ENCODE measurements around the gene NAT14.

The NAT14 gene

DNA sequence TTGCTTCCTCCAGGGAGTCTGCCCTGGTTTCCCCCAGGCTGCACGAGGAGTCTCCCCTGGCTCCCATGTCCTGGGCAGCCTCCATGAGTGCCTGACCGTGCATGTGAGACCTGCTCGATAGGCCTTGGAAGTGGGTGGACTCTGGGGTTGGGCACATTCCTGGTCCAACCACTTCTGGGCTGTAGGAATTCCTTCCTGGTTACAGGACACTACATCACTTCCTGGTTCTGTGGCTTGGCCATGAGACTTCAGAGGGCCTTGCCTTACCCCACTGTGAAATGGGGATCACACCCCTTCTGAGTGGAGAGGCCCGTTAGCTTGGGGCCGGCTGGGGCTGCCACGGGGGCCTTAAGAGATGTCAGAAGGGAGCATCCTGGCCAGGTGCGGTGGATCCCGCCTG, 12.5 kb upstream of the NAT14 start:
- no peak for DNase-seq

DNA sequence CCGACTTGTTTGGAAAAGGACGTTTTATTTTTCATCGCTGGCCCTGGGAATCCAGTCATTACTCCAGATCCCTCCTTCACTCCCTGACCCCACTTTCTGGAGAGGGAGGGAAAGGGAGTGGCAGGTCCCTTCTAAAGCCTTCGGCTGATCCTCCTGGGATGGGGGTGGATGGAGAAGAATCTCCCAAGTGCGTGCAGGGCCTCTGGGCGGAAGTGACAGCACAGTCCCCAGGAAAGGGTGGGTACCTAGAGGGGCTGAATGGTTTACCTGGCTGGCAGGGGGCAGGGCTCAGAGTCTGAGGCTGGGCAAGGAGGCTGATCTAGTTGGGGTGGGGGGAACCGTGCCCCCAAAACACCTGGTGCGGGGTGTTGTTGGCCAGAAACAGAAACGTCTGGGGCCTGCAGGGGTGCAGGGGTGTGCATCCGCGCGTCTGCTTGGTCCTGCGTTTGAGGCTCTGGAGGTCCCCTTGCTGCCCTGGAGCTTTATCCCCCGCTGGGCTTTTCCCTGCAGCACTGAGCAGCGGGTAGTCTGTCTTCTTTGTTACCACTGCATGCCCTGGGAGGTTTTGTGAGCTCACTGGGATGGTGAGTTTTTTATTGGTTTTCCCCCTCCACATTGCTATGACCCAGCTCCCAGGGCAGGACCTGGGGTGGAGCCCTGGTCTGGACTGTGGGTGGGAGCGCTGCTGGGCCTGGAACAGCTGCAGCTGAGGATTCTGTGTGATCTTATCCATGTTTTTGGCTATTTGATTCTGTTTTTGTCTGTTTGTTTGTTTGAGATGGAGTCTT, 11.6 kb upstream of the NAT14 start:
- DNase-seq: no peak

DNA sequence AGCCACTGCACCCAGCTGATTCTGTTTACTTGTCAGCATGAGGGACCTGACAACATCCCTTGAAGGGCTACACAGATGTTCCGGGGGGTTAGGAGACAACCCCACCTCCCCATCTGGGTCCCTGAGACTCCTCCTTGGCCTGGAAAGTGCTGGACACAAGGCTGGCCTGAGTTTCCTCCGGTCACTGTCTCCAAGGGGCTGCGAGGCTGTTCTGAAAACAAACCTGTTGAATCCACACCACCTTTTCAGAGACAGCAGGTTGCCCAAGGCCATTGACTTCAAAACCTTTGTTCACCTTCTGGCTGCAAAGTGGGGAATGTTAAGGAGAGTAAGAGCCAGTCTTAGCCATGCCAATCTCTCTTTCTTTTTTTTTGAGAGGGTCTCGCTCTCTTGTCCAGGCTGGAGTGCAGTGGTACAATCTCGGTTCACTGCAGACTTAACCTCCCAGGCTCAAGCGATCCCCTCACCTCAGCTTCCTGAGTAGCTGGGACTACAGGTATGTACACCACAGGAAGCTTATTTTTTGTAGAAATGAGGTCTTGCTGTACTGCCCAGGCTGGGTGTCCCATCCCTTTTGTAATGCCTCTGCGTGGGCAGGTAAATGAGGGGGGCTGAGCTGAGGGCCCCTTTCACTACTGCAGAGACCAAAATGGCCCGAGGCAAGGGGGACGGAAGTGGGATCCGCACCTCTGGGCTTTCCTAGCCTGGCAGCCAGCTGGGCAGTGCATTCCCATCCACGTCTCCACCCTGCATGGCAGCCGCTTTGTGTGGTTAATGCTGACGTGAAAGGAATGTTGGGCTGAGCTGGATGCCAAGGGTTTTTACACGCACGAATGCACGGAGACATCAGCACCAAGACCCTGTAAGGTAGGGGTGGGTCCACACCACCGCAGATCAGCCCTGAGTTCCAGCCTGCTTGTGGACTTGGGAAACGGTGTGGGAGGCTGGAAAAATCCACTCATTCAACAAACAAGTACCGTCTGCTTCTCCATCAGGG, 10.4 kb upstream of the NAT14 start:
- no peak for DNase-seq

DNA sequence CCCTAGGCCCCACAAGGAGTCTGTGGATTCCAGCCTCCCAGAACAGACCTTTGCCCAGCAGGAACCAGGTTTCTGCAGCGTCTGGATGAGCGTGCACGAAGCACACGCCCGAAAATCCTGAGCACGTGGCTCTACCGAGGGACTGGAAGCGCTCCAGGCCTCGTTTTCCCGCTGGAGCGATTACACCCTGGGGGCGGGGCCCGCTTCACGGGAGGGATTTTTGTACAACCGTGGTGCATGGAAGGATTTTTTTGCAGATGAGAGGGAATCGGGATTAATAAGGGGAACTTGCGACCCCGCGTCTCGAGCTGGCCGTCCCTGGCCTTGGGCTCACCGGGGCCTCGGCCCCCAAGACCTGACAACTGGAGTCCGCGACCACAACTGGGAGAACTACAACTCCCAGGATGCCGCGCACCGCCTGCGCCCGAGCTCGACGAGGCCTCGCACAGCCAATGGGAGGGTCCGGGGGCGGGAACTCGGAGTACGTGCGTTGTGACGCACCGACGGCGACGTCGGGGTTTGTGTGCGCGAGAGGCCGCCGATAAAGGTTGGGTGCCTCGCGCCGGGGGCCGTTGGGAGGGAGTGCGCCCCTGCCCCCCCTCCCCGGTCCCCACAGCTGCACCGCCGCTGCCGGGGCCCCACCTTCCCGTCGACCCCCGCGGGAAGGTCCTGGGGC, 8.8 kb upstream of the NAT14 start, which contains the start of gene ZNF628:
Gene ZNF628 (plus strand): TSS at position 518 of the 676 bp plus-strand sequence. CDS start 3,294 bp downstream, outside the sequence.
- no peak for DNase-seq

DNA sequence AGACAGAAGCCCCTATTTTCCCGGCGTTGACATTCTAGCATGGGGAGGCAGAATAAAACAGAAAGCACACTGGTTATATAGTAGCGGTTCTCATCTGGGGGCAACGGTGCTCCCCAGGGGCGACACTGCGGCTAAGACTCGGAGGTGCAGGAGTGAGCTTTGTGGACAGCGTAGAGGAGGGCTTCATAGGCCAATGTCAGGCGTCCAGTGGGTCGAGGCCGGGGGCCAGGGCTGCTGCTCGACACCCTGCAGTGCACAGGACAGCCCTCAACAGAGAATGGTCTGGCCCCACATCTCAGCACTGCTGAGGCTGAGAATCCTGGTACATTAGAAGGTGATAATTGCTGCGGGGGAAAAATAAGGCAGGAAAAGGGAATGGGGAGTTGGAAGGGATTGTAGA, 7.1 kb upstream of the NAT14 start:
- no peak for DNase-seq

DNA sequence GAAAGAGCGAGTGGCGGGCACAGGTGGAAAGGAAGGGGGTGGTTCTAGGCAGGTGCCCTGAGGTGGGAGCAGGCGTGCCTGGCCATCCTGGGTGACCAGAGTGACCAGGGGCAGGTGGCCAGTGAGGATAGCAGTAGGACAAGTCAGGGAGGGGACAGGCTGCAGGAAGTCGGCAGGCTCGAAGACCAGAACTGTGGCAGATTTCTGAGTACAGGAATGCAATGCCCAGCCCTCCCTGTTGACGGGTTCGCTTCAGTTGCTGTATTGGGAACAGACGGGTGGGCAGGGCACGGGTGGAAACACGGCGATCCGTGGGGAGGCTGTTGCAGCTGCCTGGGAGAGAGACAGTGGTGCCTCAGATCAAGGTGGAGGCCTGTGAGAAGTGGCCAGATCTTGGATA, 6.6 kb upstream of the NAT14 start:
- no peak for DNase-seq

DNA sequence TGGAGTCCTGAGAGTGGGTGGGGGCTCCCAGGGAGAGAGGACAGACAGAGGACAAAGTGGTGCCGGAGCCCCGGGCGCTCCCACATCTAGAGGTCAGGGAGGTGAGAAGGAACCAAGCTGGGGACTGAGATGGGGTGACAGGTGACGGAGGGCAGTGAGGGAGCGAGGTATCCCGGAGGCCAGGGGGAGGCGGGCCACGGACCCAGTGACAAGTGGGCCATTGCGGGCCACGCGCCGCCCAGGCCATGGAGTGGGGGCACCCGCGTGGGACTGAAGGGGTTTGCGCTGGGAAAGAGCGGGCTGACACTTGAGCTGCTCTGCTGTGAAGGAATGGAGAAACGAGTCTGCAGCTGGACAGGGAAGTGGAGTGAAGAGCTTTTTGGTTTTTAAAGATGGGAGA, 5.9 kb upstream of the NAT14 start:
- no peak for DNase-seq

DNA sequence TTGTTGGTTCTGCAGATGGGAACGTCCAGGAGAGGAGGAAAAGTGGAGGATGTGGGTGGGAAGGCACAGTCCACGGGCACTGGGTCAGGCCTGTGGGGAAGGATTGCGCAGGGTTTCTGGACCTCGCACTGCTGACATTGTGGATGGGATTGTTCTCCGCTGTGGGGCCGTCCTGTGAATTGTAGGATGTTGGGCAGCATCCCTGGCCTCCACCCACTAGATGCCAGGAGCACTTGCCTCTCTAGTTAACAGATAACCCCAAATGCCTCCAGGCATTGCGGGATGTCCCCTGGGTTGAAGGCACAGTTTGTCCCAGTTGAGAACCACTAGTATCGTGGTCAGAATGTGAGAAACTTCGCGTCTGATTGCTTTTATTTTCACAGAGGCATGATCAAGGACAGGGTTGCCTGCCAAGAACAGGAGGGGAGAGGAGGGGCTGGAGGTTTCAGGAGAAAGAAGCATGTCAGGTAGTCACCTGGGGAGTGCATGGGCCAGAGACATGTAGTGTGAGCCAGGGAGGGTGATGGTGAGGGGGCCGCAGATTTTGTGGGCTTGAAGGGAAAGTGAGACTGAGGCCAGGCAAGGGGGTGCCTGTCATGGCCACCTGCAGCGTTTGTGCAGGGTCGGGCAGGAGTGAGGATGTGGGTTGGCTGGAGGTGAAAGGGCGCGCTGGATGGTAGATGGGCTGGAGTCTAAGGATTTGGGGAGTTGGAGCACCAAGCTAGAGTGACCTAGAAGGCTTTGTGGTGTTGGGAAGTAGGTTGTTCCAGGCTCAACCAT, 5.3 kb upstream of the NAT14 start:
- no peak for DNase-seq

DNA sequence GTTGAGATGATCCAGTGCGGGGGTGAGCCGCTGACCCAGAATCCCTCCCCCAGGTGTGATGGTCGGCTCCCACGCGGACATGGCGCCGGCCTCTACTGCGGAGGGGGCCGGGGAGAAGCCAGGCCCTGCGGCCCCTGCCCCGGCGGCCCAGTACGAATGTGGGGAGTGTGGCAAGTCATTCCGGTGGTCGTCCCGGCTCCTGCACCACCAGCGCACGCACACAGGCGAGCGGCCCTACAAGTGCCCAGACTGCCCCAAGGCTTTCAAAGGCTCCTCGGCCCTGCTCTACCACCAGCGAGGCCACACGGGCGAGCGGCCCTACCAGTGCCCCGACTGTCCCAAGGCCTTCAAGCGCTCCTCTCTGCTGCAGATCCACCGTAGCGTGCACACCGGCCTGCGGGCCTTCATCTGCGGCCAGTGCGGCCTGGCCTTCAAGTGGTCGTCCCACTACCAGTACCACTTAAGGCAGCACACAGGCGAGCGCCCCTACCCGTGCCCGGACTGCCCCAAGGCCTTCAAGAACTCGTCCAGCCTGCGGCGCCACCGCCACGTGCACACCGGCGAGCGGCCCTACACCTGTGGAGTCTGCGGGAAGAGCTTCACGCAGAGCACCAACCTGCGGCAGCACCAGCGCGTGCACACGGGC, 3.7 kb upstream of the NAT14 start:
- DNase-seq: no peak

DNA sequence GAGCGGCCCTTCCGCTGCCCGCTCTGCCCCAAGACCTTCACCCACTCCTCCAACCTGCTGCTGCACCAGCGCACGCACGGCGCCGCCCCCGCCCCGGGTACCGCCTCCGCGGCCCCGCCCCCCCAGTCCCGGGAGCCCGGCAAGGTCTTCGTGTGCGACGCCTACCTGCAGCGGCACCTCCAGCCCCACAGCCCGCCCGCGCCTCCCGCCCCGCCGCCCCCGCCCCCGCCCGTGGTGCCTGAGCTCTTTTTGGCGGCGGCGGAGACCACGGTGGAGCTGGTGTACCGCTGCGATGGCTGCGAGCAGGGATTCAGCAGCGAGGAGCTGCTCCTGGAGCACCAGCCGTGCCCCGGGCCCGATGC, 3.2 kb upstream of the NAT14 start:
- DNase-seq: no peak

DNA sequence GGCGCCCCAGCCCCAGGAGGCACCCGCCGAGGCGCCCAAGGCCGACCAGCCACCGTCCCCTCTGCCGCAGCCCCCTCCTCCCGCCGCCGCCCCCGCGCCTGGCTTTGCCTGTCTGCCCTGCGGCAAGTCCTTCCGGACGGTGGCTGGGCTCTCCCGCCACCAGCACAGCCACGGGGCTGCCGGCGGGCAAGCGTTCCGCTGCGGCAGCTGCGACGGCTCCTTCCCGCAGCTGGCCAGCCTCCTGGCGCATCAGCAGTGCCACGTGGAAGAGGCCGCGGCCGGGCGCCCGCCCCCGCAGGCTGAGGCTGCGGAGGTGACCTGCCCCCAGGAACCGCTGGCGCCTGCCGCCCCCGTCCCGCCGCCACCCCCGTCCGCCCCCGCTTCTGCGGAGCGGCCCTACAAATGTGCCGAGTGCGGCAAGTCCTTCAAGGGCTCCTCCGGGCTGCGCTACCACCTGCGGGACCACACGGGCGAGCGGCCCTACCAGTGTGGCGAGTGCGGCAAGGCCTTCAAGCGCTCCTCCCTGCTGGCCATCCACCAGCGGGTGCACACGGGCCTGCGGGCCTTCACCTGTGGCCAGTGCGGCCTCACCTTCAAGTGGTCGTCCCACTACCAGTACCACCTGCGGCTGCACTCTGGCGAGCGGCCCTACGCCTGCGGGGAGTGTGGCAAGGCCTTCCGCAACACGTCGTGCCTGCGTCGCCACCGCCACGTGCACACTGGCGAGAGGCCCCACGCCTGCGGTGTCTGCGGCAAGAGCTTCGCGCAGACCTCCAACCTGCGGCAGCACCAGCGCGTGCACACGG, 2.6 kb upstream of the NAT14 start:
- DNase-seq: no peak

DNA sequence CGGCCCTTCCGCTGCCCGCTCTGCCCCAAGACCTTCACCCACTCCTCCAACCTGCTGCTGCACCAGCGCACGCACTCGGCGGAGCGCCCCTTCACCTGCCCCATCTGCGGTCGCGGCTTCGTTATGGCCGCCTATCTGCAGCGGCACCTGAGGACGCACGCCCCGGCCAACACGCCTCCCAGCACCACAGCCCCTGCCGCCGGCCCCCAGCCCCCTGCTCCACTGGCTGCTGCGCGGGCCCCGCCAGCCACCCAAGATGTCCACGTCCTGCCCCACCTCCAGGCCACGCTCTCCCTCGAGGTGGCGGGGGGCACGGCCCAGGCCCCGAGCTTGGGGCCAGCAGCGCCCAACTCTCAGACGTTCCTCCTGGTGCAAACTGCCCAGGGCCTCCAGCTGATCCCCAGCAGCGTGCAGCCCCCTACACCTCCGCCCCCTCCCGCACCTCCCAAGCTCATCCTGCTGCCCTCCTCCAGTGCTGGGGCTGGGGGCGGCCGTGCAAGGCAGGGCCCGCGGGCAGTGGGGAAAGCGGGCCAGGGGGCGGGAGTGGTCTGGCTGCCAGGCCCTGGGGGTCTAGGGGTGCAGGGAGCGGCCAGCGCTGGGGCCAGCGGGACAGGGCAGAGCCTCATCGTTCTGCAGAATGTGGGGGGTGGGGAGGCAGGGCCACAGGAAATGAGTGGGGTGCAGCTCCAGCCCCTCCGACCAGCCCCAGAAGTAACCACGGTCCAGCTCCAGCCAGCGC, 1.9 kb upstream of the NAT14 start:
- DNase-seq: no peak

DNA sequence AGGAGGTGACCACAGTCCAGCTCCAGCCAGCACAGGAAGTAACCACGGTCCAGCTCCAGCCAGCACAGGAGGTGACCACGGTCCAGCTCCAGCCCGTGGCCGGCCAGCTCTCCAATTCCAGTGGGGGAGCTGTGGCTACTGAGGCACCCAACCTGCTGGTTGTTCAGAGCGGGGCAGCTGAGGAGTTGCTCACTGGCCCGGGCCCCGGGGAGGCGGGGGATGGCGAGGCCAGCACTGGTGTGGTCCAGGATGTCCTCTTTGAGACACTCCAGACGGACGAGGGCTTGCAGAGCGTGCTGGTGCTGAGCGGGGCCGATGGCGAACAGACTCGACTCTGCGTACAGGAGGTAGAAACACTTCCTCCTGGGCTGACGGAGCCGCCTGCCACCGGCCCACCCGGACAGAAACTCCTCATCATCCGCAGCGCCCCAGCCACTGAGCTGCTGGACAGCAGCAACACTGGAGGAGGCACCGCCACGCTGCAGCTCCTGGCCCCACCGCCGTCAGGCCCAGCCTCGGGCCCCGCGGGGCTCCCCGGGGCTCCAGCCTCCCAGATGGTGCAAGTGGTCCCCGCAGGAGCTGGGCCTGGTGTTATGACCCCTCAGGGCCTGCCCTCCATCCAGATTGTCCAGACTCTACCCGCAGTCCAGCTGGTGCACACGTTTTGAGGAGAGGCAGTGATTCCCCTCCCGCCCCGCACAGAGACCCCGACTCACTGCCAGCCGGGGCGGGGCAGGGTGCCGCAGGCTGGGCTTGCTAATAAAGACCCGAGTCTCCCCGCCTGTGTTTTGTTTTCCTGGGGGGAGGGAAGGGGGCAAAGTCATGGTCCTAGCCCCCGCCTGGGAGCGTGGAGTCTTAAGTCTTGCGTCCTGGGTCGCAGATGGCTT, 1.0 kb upstream of the NAT14 start:
- DNase-seq: no peak

DNA sequence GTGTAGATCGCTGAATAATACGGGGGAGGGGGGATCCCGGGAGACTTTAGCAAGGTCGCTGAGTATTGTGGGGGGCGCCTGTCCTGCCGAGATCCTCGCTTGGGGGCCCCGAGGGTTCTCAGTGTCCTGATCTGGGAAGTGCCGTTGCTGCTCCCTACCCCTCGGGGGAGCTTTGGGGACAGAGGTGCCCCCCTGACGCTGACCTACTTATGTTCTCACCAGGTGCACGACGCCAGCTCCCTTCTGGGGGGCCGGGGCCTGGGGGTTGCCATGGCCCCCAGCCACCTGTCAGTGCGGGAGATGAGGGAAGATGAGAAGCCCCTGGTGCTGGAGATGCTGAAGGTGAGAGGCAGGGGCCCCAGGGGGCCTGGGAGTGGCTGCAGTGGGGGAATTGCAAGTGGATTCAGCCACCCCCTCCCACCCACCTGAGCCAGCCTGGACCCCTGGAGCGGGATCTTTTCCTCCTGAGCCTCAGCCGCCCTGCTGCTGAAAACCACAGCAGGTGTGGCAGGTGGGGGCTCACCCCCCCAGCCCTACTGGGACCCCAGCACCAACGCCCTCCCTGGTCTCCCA, 537 bp downstream of the NAT14 start:
- no peak for DNase-seq

DNA sequence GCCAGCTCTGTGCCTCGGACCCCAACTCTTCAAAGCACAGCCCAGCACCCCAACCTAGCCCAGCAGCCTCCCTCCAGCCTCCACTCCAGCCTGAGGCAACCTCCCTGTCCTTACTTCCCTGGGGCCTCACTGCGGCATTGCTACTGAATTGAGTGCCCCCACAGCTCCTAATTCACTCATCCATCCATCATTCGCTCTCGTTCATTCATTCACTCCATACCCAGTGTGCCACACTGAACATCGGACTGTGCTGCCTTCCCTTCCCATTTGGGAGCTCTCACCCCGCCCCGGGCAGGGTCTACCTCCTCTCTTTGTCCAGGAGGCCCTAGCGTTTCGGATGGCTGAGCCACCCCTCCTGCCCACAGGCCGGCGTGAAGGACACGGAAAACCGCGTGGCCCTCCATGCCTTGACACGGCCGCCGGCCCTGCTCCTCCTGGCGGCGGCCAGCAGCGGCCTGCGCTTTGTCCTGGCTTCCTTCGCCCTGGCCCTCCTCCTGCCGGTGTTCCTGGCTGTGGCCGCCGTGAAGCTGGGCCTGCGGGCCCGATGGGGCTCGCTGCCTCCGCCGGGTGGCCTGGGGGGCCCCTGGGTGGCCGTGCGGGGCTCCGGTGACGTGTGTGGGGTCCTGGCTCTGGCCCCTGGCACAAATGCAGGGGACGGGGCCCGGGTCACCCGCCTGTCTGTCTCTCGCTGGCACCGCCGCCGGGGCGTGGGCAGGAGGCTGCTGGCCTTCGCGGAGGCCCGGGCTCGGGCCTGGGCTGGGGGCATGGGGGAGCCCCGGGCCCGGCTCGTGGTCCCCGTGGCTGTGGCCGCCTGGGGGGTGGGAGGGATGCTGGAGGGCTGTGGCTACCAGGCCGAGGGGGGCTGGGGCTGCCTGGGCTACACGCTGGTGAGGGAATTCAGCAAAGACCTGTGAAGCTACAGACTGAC, 1.3 kb downstream of the NAT14 start:
- DNase-seq: no peak

DNA sequence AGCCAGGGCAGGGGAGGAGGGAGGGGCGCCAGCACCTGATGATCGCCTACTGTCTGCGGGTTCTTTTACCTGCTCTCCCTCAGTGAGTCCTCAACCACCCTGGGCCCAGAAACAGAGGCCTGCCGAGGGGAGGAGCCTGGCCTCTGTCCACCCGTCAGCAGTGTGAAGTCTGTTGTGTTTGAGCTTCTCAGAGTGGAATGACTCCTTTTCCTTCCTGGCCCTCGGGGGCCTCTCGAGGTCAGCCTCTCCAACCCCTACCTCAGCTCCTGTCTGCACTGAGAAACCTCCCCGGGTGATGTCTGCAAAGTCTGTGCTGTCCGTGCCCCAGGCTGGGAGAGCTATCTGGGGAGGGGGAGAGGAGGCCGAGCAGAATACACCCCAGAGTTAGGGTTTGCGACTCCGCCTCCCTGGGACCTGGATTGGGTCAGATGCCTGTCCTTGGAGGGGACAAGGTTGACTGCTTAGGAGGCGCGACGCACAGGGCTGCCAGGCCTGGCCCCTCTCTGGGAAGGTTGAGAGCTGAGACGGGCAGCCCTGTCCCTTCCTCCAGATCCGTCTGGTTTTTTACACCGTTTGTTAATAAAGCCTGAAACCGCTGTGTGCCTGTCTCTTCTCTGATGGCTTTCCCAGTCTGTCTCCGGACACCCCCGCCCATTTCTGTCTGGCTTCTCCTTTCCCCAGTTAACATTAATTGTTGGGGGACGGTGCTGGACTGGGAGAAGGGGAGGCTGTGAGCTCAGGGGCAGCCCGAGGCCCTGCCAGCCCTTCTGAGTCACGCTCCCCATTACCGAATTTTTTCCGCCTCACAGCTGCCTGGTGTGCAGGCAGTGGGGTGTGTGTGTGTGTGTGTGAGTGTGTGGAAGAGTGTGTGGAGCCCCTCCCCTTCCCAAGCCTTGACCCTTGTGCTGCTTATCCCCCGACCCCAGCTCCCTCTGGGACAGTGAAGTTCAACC, 2.3 kb downstream of the NAT14 start:
- DNase-seq: no peak
